HK-2 (cell line): Measurements from ENCODE around the gene TULP1.

Experiments
- DNase-seq: peaks from one replicate; pipeline ENCODE4 v3.0.0-alpha.2; 2018; ENCODE audit not compliant: unreplicated experiment

Gene TULP1

GRCh38 chr6:35465646-35466045, 47.0 kb downstream of the TULP1 start:
- DNase-seq: no peak

- DNase-seq: no peak
Observed at GRCh38 chr6:35463292-35463691, 49.4 kb downstream of the TULP1 start.

GRCh38 chr6:35461270-35461669, 51.4 kb downstream of the TULP1 start:
- DNase-seq: no peak

- DNase-seq: no peak
Observed at GRCh38 chr6:35457907-35458306, 54.8 kb downstream of the TULP1 start.

- no peak for DNase-seq
Observed at GRCh38 chr6:35454391-35455110, 58.1 kb downstream of the TULP1 start.

- DNase-seq: no peak
Observed at GRCh38 chr6:35453236-35453635, 59.5 kb downstream of the TULP1 start.

- DNase-seq: peak; percentile 92
Observed at GRCh38 chr6:35452183-35453090, 60.3 kb downstream of the TULP1 start, which contains the start of gene FANCE. Gene FANCE, plus strand, starts transcription at chr6:35452338. Its CDS starts 208 bp downstream, at chr6:35452546.

- DNase-seq: no peak
Observed at GRCh38 chr6:35451354-35452182, 61.1 kb downstream of the TULP1 start.

- DNase-seq: peak; percentile 12
Observed at GRCh38 chr6:35449287-35449881, 63.3 kb downstream of the TULP1 start.

GRCh38 chr6:35448191-35448590, 64.5 kb downstream of the TULP1 start:
- DNase-seq: no peak
